Erythroblast (primary cell): ENCODE results near the gene PNPLA7.
"Not testable (repeated sequence)": the region's sequence is repeated elsewhere in the genome, so short reads cannot be mapped to it uniquely, and the experiment has no call there.

Experiments
- DNase-seq, 2 experiments: peaks; one replicate each; lab custom pipeline; 2025; lab: John Stamatoyannopoulos, UW
- GATA1 ChIP-seq: IDR thresholded peaks from 2 replicates; pipeline ENCODE4 v1.6.1; 2011; ENCODE audit warnings: low read depth, mild to moderate bottlenecking, control low read depth, low read length, moderate library complexity
- POLR2A ChIP-seq: IDR thresholded peaks from 2 replicates; pipeline ENCODE4 v1.6.1; 2011; ENCODE audit warnings: mild to moderate bottlenecking, low read length

PNPLA7 gene

DNA sequence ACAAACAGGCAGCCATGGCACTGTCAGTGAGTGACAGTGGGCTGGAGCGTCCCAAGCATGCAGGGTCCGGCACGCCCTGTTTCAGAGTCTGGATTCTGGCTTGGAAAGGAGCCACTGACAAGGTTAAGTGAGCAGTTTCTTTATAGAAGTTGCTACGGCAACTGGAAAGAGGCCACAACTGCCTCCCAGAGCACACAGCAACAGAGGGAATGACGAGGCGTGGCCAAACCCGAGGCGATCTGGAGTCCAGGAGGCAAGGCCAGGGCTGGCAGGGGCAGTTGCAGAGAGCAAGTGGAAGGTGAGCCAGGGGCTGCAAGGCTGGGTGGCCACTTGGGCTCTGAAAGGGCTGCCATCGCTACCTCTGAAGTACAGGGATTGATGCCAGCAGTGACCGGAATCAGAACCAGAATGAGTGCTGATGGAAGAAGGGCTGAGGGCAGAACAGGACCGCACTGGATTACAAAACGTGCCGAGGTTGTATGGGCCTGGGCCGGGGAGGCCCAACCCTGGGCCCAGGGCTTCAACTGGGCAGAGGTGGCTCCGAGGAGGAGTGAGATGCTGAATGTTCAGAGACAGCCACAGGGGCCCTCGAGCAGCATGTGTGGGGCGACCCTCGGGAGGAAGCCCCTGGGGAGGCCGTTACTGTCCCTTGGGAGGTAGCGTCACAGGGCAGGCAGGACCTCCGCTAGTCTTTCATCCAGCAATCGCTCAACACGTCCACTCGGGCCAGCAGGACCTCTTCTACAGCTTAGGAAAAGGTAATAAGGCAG, 6.1 kb upstream of the PNPLA7 start:
- DNase-seq, result no peak
- no peak for TF ChIP-seq POLR2A
- TF ChIP-seq GATA1, result no peak

DNA sequence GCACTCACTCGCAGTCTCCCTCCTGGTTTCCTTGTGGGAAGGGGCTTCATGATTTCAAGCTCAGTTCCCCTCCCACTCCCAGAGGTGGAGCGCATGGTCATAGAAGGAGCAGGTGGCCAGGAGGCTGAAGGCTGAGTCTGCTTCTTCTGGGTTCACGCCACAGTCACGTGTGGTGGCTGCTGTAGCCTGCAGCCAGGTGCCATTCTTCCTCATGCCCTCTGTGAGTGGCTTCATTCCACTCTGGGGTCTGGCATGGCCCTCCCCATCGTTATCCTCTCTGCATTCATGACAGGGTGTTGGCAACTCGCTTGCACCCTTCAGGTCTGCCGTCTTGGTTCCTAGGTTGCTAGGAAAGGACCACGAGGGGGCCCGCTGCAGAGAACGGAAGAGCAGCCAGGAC, 5.0 kb upstream of the PNPLA7 start:
- TF ChIP-seq POLR2A, result no peak
- DNase-seq, result no peak

DNA sequence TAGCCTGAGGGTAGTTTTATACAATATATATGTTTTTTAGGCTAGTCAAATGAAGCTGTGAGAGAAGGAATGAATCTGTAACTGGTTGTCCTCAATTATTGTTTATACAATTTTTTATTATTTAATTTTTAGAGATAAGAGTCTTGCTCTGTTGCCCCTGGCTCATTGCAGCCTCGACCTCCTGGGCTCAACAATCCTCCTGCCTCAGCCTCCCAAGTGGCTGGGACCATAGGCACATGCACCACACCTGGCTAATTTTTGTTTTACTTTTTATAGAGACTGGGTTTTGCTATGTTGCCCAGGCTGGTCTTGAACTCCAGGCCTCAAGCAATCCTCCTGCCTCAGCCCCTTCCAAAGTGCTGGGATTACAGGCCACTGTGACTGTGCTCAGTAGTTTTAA, 4.1 kb upstream of the PNPLA7 start:
- DNase-seq, result no peak
- no peak for TF ChIP-seq GATA1
- TF ChIP-seq POLR2A, result no peak

DNA sequence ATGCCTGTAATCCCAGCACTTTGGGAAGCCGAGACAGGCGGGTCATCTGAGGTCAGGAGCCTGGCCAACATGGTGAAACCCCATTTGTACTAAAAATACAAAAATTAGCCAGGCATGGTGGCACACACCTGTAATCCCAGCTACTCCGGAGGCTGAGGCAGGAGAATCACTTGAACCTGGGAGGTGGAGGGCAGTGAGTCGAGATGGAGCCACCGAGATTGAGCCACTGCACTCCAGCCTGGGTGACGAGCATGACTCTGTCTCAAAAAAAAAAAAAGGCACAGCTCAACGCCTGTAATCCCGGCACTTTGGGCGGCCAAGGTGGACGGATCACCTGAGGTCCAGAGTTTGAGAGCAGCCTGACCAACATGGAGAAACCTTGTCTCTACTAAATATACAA, 3.5 kb upstream of the PNPLA7 start:
- not testable (repeated sequence) for DNase-seq

DNA sequence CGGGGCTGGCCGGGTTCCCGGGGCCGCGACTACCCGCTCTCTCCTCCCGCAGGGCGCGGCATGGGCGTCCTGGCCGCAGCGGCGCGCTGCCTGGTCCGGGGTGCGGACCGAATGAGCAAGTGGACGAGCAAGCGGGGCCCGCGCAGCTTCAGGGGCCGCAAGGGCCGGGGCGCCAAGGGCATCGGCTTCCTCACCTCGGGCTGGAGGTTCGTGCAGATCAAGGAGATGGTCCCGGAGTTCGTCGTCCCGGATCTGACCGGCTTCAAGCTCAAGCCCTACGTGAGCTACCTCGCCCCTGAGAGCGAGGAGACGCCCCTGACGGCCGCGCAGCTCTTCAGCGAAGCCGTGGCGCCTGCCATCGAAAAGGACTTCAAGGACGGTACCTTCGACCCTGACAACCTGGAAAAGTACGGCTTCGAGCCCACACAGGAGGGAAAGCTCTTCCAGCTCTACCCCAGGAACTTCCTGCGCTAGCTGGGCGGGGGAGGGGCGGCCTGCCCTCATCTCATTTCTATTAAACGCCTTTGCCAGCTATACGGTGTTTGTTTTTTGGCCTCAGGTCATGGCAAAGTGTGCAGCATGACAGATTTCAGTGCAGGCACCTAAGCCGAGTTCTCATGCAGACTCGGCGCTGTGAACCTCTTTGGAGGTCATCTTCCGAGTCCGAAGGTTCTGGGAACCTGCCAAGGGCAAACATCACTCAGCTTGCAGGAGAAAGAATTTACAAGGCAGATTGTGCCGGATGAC, 2.0 kb upstream of the PNPLA7 start:
- peak in 1 of 2 experiments; percentile 76 for DNase-seq
- TF ChIP-seq GATA1, result no peak
- TF ChIP-seq POLR2A, result peak; percentile 47

DNA sequence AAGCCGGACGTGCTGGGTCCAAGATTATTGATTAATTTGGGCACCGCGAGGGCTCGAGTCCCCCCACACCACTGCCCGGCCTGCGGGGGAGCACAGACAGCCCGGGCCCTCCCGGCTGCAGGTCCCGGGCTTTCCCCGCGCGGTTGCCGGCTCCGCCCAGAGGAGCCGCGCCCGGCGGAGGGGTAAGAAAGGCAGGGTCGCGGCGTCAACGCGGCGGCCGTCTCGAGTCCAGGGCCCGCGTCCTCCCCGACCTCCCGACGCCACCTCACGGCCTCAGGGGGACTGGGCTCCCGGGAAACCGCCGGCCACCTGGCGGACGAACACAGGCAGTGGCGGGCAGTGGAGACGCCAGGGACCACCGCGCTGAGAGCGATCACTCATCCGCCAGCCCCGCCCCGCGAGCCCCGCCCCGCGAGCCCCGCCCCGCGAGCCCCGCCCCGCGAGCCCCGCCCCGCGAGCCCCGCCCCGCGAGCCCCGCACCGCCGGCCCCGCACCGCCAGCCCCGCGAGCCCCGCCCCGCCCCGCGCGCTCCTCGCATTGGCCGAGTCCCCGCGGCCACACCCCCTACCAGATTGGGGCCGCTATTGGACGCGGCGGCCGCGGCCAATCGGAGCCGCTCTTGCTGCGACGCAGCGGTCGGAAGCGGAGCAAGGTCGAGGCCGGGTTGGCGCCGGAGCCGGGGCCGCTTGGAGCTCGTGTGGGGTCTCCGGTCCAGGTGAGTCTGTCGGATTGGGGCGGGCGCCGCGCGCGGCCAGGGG, 1.2 kb upstream of the PNPLA7 start, which contains the start of gene MRPL41:
TSS of gene MRPL41 (plus strand) at position 616 of the 758 bp plus-strand sequence. CDS start 203 bp downstream, outside the sequence.
- peak; percentile 91 to 94 for DNase-seq
- TF ChIP-seq POLR2A, result no peak
- no peak for TF ChIP-seq GATA1

DNA sequence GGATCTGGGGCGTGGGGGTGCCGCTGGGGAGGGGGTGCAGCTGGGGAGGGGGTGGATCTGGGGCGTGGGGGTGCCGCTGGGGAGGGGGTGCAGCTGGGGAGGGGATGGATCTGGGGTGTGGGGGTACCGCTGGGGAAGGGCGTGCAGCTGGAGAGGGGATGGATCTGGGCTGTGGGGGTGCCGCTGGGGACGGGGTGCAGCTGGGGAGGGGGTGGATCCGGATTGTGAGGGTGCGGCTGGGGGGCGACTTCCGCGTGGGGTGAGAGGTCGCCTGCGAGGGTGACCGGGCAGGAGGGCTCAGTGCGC, 709 bp upstream of the PNPLA7 start:
- not testable (repeated sequence) for DNase-seq

DNA sequence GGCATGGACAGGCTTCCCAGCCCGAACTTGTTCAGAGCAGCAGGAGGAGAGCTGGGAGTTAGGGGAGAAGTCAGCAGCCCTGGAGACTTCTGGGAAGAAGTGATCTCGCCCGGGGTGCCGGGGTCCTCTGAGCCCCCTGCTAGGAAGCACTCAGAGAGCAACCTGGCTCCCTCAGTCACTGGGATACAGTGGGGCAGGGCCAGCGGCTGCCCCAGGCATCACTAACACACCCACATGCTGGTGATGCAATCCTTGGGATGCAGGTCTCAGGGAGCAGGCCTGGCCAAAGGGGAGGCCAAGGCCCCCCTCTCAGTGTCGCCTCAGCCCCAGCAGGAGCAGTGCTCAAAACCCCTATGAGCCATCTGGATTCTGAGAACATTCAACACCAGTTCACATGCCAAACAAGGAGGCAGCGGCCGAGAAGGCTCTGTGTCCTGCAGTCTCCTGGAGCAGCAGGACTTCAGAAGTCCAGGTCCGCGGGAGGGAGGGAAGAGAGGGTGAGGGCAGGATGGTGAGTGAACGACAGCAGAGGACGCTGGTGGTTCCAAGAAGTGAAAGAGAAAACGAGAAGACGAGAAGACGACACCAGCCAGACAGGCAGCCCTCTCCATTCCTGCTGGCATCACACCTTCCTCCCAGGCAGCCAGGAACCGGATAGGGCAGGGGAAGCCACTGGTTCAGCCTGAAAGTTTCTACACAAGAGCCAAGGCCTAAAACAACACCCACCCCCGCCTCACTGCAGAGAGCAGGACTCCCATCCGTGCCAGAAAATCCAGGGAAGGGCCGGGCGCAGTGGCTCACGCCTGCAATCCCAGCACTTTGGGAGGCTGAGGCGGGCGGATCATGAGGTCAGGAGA, 2.3 kb downstream of the PNPLA7 start:
- TF ChIP-seq POLR2A (no peak), GATA1 (no peak)
- no peak for DNase-seq

DNA sequence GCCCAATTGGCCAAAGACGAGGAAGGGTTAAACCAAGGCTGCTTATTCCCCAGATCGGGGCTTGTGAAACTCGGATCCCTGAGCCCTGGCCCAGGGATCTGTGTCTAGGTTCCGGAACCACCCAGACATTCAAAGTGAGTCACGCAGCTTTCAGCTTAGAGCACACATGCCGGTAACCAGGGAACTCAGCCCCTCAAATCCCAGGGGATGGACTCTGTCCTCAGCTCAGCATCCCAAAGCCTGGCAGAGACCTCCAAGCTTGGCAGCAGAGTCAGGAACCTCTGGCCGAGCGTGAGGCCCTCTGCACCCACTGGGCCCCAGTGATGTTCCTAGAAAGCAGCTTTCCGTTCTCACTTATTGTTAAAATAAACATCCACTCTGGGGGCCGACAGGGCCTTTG, 5.1 kb downstream of the PNPLA7 start:
- TF ChIP-seq POLR2A (no peak), GATA1 (no peak)
- no peak for DNase-seq

DNA sequence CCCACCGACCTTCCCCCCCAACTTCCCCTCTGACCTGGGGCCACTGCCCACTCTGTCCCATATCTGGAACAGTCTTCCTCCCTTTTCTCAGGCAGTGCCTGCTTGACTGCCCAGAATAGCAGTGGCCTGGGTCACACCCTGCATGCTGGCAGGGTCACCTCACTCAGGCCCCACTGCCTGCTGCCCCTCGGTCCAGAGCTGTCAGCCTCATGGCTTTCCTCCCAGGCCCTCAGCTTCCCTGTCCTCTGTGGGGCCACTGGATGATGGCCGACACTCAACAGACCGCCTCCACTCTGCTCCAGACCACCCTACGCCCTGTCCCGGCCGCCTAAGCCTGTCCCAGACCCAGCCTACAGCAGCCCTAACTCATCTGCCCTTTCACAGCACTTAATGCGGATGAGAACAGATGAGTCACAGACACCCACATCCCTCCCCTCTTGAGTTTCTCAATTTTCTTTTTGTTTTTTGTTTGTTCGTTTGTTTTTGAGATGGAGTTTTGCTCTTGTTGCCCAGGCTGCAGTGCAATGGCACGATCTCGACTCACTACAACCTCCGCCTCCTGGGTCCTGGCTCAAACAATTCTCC, 5.9 kb downstream of the PNPLA7 start:
- TF ChIP-seq POLR2A (no peak), GATA1 (no peak)
- no peak for DNase-seq

DNA sequence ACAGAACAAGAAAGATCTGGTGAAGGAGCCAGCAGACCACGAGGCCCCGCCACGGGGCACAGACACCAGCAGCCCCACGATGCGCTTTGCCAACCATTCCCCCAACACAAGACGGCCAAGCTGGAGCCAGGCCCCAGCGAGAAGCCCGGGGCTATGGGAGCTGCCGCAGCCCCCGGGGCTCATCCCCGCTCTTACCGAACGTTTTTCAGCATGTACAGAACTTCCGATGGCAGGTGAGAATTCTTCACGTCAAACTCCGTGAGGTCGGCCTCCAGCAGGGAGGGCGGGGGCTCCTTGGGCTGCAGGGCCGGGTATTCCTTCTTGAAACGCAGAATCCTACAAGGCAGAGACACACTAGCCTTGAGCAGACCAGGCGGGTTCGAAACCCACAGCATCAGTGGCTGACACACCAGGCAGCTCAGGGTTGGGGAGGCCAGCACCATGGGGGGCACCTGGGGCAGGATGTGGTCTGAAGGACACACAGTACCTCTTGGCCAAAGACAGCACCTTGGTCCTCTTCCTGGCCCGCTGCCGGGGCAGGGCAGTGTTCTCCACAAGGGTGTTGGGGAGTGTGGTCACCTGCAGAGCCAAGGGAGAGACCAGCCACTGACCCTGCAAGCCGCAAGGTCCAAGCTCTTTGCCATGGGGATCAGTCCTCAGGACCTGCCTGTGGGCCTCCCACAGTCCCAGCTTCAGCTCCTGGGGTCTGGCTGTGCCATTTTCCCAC, 6.8 kb downstream of the PNPLA7 start:
- DNase-seq, result no peak
- no peak for TF ChIP-seq GATA1
- TF ChIP-seq POLR2A, result no peak

DNA sequence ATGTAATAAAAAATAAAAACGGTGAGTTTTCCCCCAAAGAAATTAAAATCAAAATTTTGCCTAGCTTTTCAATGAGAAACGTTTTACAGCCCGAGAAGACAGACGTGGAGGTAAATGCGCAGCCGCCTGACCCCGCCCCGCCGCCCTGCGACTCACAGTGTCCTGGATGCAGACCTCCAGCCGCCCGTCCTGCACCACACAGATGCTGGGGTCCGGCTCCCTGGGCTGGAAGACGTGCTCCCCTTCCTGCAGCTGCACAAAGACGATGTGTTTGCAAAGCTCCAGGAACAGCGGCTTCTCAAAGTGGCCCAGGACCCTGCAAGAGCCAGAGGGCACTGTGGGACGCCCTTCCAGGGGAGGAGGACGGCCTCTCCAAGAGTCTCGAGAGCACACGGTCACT, 7.7 kb downstream of the PNPLA7 start:
- DNase-seq, result no peak

DNA sequence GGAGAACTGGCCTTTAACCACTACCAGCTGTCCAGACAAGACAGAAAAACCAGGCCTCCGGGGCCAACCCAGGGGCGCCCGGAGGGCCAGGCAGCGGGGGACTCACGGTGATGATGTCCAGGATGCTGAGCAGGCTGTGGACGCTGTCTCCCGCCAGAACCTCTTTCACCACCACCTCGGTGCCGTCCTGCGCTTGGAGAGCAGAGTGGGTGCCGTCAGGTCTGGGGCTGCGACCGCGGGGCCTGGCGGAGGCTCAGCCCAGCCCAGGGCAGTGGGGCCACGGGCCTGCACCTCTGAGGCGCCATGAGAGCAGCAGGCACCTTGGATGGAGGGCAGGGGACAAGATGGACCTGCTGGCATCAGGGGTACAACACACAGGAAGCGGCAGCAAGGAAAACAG, 9.7 kb downstream of the PNPLA7 start:
- no peak for DNase-seq
- no peak for TF ChIP-seq GATA1

More for the DNA sequence above, 7.7 kb downstream of the PNPLA7 start:
- TF ChIP-seq GATA1 (no peak), POLR2A (no peak)
